Skeletal muscle tissue (tissue), 4 donors: ENCODE results near the gene PHYKPL. TPM values are rescaled to one million over a fixed set of nuclear protein-coding genes. Genes with fewer than 3 reads are reported as not detected.
"Not testable (repeated sequence)": the region's sequence is repeated elsewhere in the genome, so short reads cannot be mapped to it uniquely, and the experiment has no call there.

Source experiments
- H3K27ac ChIP-seq: one replicate; pipeline ENCODE4 v1.7.0; 2013; ENCODE audit warnings: mild to moderate bottlenecking, low read depth, low read length, inconsistent platforms
- H3K27me3 ChIP-seq, 3 donors: one replicate each; pipeline ENCODE4 v1.7.0; 2013; ENCODE audit warnings: low read length in 3 of 3; ENCODE audit not compliant: control insufficient read depth in 3 of 3, insufficient read depth in 3 of 3
- H3K36me3 ChIP-seq, 3 donors: one replicate each; pipeline ENCODE4 v1.7.0; 2013; ENCODE audit warnings: low read length in 3 of 3; ENCODE audit not compliant: control insufficient read depth in 3 of 3, insufficient read depth in 3 of 3
- H3K4me1 ChIP-seq, 3 donors: one replicate each; pipeline ENCODE4 v1.7.0; 2013; ENCODE audit warnings: low read length in 3 of 3, mild to moderate bottlenecking in 3 of 3; ENCODE audit not compliant: control insufficient read depth in 3 of 3, insufficient read depth in 3 of 3
- H3K4me3 ChIP-seq, 3 donors: one replicate each; pipeline ENCODE4 v1.7.0; 2013; ENCODE audit warnings: low read length in 3 of 3
- H3K9ac ChIP-seq, 3 donors: one replicate each; pipeline ENCODE4 v1.7.0; 2013; ENCODE audit warnings: low read length in 3 of 3, mild to moderate bottlenecking in 3 of 3, moderate library complexity in 2 of 3, low read depth in 1 of 3
- H3K9me3 ChIP-seq, 3 donors: one replicate each; pipeline ENCODE4 v1.7.0; 2013; ENCODE audit warnings: low read length in 3 of 3; ENCODE audit not compliant: control insufficient read depth in 3 of 3
- total RNA-seq: library from RNA; depleted of rRNA; stranded (reverse); fragments of >200 nt; gene quantifications from one replicate; pipeline ENCODE4 v1.2.3, GENCODE V29; 2014
- donor health status: Osteomylitis.

Gene PHYKPL
- total RNA-seq, 1 donor from 2014 or later: 38.1 TPM

GRCh38 chr5:178204182-178204934 is 28.2 kb downstream of the PHYKPL start, which contains the start of gene HNRNPAB:
Gene HNRNPAB (plus strand): TSS chr5:178204533. CDS start chr5:178204838, 305 bp downstream.
- Histone ChIP-seq H3K27ac (peak within 1 kb of the TSS; percentile 86), H3K4me1 (peaks cover 30 to 34% (median 32%) of the 10 kb centered on the region in 3 donors), H3K36me3 (peaks cover 22 to 28% (median 23%) of the 10 kb centered on the region in 3 donors), H3K27me3 (no peaks in the 10 kb centered on the region), H3K9me3 (no peaks in the 10 kb centered on the region), H3K9ac (peak within 1 kb of the TSS; percentile 85 to 92 (median 88)), H3K4me3 (peak within 1 kb of the TSS; percentile 91 to 92 (median 92))

- Histone ChIP-seq H3K4me1 (peaks cover 30 to 34% (median 32%) of the 10 kb centered on the region in 3 donors), H3K36me3 (peaks cover 15 to 22% (median 17%) of the 10 kb centered on the region in 3 donors), H3K9me3 (no peaks in the 10 kb centered on the region), H3K4me3 (peak overlapping the region; percentile 83 to 92 (median 91)), H3K27ac (no peak overlapping the region), H3K9ac (peak overlapping the region; percentile 27 to 92 (median 81)), H3K27me3 (no peaks in the 10 kb centered on the region)
Measured at GRCh38 chr5:178203670-178204181, 28.9 kb downstream of the PHYKPL start.

GRCh38 chr5:178202541-178202940 is 30.1 kb downstream of the PHYKPL start:
- H3K27me3 ChIP-seq: no peaks in the 10 kb centered on the region
- H3K27ac ChIP-seq: no peak overlapping the region
- peaks cover 24 to 28% (median 26%) of the 10 kb centered on the region in 3 donors for H3K4me1 ChIP-seq
- no peaks in the 10 kb centered on the region for H3K9me3 ChIP-seq
- peaks cover 7 to 12% (median 10%) of the 10 kb centered on the region in 3 donors for H3K36me3 ChIP-seq
- H3K9ac ChIP-seq: no peak overlapping the region
- no peak overlapping the region for H3K4me3 ChIP-seq

DNA sequence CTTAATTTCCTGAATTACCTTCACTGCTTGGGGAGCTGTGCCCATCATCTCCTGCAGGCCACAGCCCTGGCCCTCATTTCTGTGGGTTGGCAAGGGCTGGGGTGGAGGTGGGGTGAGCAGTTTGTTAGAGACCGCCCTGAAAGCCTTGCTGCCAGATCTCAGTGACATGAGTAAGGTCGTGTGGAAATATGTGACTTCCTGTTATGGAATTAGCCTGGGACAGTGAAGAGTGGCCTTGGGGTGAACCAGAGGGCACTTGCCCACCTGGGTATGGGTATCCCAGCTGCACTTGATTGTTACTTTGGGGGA is 30.7 kb downstream of the PHYKPL start:
- H3K9ac ChIP-seq: no peak overlapping the region
- no peaks in the 10 kb centered on the region for H3K27me3 ChIP-seq
- H3K9me3 ChIP-seq: no peaks in the 10 kb centered on the region
- H3K27ac ChIP-seq: no peak overlapping the region
- no peak overlapping the region for H3K4me3 ChIP-seq
- H3K36me3 ChIP-seq: peaks cover 3 to 7% (median 4%) of the 10 kb centered on the region in 3 donors
- H3K4me1 ChIP-seq: peaks cover 20 to 21% (median 20%) of the 10 kb centered on the region in 3 donors

- Histone ChIP-seq H3K27me3 (no peaks in the 10 kb centered on the region), H3K27ac (no peak overlapping the region), H3K36me3 (peaks cover 0 to 2% (median 2%) of the 10 kb centered on the region in 3 donors), H3K9ac (no peak overlapping the region), H3K4me1 (peaks cover 14 to 16% (median 15%) of the 10 kb centered on the region in 3 donors), H3K9me3 (no peaks in the 10 kb centered on the region), H3K4me3 (no peak overlapping the region)
Measured at GRCh38 chr5:178201221-178201926, 31.2 kb downstream of the PHYKPL start.

GRCh38 chr5:178199581-178200434 is 32.8 kb downstream of the PHYKPL start:
- Histone ChIP-seq H3K27me3 (no peaks in the 10 kb centered on the region), H3K9ac (no peak overlapping the region), H3K4me3 (no peak overlapping the region), H3K9me3 (no peaks in the 10 kb centered on the region), H3K4me1 (peaks cover 4 to 5% (median 4%) of the 10 kb centered on the region in 3 donors), H3K27ac (no peak overlapping the region), H3K36me3 (no peaks in the 10 kb centered on the region)

- no peak overlapping the region for H3K4me3 ChIP-seq
- H3K9me3 ChIP-seq: no peaks in the 10 kb centered on the region
- H3K9ac ChIP-seq: no peak overlapping the region
- peaks cover 0 to 6% (median 4%) of the 10 kb centered on the region in 3 donors for H3K27me3 ChIP-seq
- H3K36me3 ChIP-seq: no peaks in the 10 kb centered on the region
- H3K27ac ChIP-seq: no peak overlapping the region
- H3K4me1 ChIP-seq: peaks cover under 1% of the 10 kb centered on the region in 3 donors
Measured at GRCh38 chr5:178198706-178199105, 33.9 kb downstream of the PHYKPL start.

DNA sequence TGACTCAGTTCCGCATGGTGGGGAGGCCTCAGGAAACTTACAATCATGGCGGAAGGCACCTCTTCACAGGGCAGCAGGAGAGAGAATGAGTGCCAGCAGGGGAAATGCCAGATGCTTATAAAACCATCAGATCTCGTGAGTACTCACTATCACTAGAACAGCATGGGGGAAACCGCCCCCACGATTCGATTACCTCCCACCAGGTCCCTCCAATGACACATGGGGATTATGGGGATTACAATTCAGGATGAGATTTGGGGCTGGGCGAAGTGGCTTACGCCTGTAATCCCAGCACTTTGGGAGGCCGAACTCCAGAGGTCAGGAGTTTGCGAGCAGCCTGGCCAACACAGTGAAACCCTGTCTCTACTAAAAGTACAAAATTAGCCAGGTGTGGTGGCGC is 34.5 kb downstream of the PHYKPL start:
- not testable (repeated sequence) for H3K4me1 ChIP-seq, H3K9me3 ChIP-seq, H3K27ac ChIP-seq, H3K9ac ChIP-seq, H3K27me3 ChIP-seq, H3K4me3 ChIP-seq, H3K36me3 ChIP-seq

- no peak overlapping the region for H3K27ac ChIP-seq
- no peaks in the 10 kb centered on the region for H3K4me1 ChIP-seq
- H3K27me3 ChIP-seq: peaks cover 4 to 11% (median 6%) of the 10 kb centered on the region in 3 donors
- H3K4me3 ChIP-seq: no peak overlapping the region
- no peaks in the 10 kb centered on the region for H3K36me3 ChIP-seq
- H3K9me3 ChIP-seq: no peaks in the 10 kb centered on the region
- H3K9ac ChIP-seq: no peak overlapping the region
Measured at GRCh38 chr5:178196986-178197385, 35.6 kb downstream of the PHYKPL start.
